GM10266 (cell line): ENCODE results near the gene NIPA2.

Experiments
- DNase-seq: peaks from one replicate; pipeline ENCODE4 v3.0.0; 2012; ENCODE audit errors: extremely low spot score
- TF ChIP-seq, protein P1 (sequence below): IDR thresholded peaks from 2 replicates; pipeline ENCODE4 v1.5.1; 2012; ENCODE audit warnings: mild to moderate bottlenecking, low read depth; ENCODE audit not compliant: control insufficient read depth, insufficient read depth; ENCODE audit errors: missing control alignments

NIPA2 gene

DNA sequence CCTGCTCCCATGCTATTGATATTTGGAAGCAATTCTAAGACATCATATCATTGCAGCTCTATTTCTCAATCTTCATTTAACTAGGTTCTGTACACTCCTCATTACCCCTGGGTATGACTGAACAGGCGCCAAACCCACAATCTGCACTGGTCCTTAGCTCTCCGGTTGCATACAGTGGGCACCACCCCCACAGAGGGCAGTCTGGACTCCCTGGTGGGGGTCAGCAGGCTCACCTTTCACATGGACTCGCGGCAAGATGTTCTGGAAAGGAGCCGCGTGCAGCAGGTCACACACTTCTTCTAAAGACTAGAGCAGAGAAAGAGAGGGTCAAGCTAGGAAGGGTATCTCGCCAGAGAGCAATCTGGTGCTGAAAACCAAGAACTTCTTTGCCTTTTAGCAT is 36.5 kb downstream of the NIPA2 start:
- TF ChIP-seq, protein P1, sequence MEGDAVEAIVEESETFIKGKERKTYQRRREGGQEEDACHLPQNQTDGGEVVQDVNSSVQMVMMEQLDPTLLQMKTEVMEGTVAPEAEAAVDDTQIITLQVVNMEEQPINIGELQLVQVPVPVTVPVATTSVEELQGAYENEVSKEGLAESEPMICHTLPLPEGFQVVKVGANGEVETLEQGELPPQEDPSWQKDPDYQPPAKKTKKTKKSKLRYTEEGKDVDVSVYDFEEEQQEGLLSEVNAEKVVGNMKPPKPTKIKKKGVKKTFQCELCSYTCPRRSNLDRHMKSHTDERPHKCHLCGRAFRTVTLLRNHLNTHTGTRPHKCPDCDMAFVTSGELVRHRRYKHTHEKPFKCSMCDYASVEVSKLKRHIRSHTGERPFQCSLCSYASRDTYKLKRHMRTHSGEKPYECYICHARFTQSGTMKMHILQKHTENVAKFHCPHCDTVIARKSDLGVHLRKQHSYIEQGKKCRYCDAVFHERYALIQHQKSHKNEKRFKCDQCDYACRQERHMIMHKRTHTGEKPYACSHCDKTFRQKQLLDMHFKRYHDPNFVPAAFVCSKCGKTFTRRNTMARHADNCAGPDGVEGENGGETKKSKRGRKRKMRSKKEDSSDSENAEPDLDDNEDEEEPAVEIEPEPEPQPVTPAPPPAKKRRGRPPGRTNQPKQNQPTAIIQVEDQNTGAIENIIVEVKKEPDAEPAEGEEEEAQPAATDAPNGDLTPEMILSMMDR: no peak
- no peak for DNase-seq

DNA sequence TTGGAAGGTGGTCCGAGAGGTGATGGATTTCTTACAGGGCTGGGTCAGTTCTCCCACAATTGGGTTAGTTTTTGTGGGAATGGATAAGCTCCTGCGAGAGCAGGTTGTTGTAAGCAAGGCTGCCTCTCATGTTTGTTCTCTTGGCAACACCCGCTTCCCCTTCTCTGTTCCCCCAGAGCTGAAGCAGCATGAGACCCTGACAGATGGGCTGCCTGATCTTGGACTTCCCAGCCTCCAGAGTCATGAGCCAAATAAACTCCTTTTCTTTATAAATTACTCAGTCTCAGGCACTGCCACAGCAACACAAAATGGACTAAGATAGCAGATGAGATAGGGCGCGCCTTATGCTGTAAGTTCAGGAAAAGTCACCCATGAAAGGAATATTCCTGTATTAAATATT is 38.7 kb downstream of the NIPA2 start:
- DNase-seq: no peak
- TF ChIP-seq, protein P1: no peak

DNA sequence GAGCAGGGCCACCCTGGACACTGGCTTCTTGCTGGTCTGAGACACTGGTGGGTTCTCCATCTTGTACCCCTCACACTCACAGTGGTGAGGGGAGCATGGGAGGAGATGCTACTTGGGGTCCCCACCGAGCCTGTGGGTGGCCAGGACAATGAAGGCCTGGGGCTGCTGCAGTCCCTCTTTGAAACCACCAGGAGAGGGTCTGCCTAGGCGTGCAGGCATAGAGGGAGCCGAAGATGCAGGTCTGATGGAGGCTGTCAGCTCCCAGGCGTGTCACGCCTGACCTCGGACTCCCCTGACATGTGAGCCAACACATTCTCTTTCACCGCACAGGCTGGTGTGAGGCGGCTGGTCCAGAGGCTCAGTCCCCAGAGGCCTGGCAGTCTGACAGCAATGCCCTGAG is 39.1 kb downstream of the NIPA2 start:
- TF ChIP-seq, protein P1: no peak
- no peak for DNase-seq

DNA sequence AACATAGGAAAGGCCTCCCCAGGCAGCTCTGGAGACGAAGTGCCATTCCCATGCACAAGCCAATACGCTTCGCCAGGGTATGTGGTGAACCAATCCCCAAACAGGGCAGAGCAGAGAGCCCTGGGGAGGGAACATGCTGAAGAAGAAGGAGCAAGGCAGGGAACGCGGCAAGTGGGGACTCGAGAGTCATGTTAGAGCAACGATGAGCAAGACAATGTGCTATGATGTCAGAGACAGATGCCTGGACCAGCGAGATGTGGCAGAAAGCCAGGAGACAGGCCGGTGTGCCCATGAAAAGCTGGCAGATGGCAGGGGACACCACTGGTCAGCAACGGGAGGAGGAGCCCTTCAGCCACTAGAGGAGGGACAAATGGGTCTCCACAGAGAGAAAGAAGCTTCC is 39.6 kb downstream of the NIPA2 start:
- DNase-seq: no peak
- TF ChIP-seq, protein P1: no peak

DNA sequence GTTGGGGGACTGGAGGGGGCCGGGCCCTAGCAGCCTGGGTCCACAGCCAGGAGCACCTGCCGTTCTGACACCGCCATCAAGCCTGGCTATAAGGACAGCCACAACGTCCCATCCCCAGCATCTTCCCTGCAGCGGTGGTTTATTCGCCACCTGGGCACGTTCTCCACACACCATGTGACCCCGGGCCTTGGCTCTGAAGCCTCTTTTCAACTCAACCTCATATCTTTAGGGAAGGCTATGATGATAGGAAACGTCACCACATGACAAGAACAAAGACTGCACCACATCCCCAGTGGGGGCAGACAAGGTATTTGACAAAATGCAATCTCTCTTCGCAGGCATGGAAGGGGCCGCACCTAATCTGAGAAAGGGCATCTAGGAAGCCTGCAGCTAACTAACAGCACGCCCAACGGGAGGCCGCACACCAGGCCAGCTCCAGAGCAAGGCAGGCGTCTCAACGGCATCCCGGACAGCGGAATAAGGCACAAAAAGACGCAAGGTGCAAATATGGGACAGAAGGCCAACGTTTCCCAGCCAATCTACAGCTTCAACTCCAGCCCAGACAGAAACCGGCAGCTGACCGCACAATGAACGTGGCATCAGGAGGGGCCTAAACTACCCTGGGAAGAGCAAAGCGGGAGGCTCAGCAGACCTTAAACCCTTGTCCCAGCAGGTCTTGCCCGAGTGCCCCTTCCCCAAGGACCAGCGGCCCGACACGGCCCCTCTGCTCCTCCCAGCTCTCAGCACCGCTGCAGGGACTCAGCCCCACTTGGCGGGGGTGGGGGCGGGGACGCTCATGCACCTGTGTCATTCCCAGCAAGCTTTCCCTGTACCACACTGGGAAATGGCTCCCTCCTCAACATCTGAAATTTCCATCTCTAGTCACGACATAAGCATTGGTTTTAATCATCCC is 41.9 kb downstream of the NIPA2 start:
- DNase-seq: no peak
- TF ChIP-seq, protein P1: no peak

DNA sequence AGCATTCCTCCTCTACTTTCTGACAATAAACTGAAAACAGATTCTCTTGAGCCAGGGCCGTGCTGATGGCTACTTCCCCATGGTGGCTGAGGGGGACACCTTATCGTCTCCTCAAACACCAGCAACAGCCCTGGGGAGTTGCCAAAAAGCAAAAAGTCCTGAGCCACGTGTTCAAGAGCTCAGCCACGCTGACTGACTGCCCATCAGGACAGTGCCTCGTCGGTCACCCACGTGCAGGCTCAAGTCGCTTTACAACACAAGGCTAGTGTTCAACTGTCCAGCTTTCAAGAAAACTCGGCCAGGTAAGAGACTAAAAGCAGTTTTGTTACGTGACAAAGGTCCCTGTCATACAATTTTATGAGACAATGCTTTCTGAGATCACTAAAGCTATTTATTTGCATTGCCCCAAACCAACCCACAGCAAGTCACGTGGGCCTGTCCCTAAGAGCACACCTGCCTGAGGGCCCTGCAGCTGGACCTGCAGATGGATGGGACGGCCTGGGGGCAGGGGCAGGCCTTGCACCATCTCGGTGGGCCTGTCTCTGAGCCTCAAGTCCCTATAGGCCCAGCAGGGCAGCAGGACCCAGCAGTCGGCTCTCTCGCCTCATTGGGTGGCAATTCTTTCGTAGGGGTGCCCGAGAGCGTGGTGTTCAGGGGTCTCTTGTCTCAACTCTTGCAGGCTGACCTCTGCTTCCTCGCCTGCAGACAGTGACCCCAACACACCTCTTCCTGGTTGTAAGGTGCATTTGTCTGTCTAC is 42.7 kb downstream of the NIPA2 start:
- DNase-seq: no peak
- TF ChIP-seq, protein P1: no peak

DNA sequence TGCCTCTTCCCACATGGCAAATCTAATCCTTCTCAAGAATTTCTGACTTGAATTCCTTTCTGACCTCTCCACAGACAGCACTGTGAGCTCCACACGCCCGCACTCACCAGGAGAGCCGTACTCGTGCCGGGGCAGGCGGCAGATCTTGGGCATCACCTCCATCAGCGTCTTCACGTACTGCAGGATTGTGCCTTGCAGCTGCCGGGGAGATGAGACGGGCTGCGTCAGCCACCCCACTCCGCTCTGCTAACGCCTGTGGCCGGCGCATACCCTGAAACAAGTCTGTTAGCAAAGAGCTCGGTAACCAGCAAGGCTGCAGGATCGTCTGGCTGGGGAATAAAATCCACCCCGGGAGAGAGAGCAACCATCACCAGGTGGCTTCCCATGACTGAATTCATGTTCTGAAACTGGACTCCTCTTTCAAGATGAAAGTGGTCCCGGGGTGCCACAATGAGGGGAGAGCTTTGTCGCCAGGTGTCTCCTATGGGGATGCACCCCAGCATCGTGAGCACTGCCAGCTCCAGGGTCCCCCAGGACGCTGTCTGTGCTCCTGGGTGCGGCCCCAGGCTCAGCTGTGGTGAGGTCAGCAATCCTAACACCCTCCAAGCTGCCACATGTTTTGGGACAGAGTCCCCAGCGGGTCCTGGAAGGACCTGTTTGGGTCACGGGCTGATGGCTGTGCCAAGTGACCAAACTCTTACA is 43.4 kb downstream of the NIPA2 start:
- DNase-seq: no peak
- TF ChIP-seq, protein P1: no peak
